ENCODE data around the gene MRPS16.

MRPS16 gene

DNA sequence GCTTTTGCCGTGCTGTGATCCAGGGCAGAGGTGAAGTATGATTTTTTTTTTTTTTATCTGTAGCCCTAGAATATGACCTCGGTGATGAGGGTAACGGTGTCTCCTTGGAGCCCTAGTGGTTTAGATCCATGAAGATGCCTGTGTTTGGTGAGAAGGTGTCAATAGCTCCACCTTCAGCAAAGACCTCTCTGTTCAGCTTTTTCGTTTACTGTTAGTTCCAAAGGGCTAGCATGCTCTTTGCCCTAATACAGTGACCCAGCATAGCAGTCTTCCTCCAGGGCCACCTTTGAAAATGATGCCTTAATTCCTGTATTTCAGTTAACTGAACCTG, 746 bp upstream of the MRPS16 start:
- Mint-ChIP-seq H3K9me3 (no peaks in the 10 kb centered on the region), H3K4me3 (peak overlapping the region; percentile 97), H3K27me3 (no peaks in the 10 kb centered on the region), H3K36me3 (ENCODE audit: insufficient read depth) (peaks cover 17% of the 10 kb centered on the region), H3K27ac (ENCODE audit: low read depth) (peak overlapping the region; percentile 95), H3K4me1 (peaks cover 20% of the 10 kb centered on the region)
- ATAC-seq (replicated peaks; ENCODE audit: extremely low read depth, poor library complexity, severe bottlenecking) (no peak), DNase-seq (ENCODE audit: low spot score in 2 of 2) (no peak)

- Mint-ChIP-seq H3K27me3 (no peaks in the 10 kb centered on the region), H3K27ac (ENCODE audit: low read depth) (peak overlapping the region; percentile 95), H3K4me1 (peaks cover 27% of the 10 kb centered on the region), H3K36me3 (ENCODE audit: insufficient read depth) (peaks cover 22% of the 10 kb centered on the region), H3K4me3 (peak overlapping the region; percentile 97), H3K9me3 (no peaks in the 10 kb centered on the region)
- ATAC-seq (replicated peaks; ENCODE audit: extremely low read depth, poor library complexity, severe bottlenecking) = peak; percentile 35
- DNase-seq (ENCODE audit: low spot score in 2 of 2) = no peak
Measured at GRCh38 chr10:73251683-73252444, 580 bp downstream of the MRPS16 start.

GRCh38 chr10:73248259-73248724, 4.2 kb downstream of the MRPS16 start:
- Mint-ChIP-seq H3K36me3 (ENCODE audit: insufficient read depth) (peaks cover 46% of the 10 kb centered on the region), H3K9me3 (no peaks in the 10 kb centered on the region), H3K27me3 (no peaks in the 10 kb centered on the region), H3K4me3 (no peak overlapping the region), H3K4me1 (peaks cover 47% of the 10 kb centered on the region), H3K27ac (ENCODE audit: low read depth) (peak overlapping the region; percentile 85)
- DNase-seq (ENCODE audit: low spot score in 2 of 2) (no peak), ATAC-seq (replicated peaks; ENCODE audit: extremely low read depth, poor library complexity, severe bottlenecking) (no peak)

DNA sequence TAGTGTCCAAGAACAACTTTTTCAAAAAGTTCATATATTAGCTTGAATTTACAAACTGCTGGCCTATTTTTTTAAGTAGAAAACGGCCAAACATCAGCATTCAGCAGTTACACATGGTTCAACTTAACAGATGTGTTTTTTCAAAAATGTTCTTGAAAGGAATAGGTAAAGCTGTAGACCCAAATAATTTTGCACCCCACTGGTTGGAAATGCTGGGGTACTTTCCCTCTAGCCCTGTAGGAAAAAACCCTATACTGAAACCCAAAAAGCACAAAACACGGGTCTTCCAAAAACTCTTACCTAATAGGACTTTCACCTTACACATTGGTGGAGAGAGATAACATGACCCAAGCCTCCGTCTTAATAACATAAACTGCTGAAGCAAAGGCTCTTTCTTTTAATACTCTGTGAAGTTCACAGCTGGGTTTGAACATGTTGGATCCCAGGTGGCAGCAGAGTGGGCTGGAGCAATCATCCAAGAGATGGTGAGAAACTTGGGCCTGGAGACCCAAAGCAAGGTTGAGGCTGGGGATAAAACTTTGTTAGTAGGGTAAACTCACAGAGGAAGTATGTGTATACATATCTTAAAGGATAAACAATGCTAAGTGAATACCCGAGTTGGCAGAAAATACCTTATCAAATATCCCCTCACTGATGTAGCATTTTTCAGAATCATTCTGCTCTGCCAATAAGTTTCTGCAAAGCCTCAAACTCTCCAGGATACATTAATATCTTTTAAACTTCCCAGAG, 4.8 kb downstream of the MRPS16 start:
- Mint-ChIP-seq H3K9me3 (no peaks in the 10 kb centered on the region), H3K36me3 (ENCODE audit: insufficient read depth) (peaks cover 50% of the 10 kb centered on the region), H3K27me3 (no peaks in the 10 kb centered on the region), H3K4me3 (peak overlapping the region; percentile 91), H3K27ac (ENCODE audit: low read depth) (peak overlapping the region; percentile 85), H3K4me1 (peaks cover 45% of the 10 kb centered on the region)
- DNase-seq (ENCODE audit: low spot score in 2 of 2) = no peak
- no peak for ATAC-seq (replicated peaks; ENCODE audit: extremely low read depth, poor library complexity, severe bottlenecking)

DNA sequence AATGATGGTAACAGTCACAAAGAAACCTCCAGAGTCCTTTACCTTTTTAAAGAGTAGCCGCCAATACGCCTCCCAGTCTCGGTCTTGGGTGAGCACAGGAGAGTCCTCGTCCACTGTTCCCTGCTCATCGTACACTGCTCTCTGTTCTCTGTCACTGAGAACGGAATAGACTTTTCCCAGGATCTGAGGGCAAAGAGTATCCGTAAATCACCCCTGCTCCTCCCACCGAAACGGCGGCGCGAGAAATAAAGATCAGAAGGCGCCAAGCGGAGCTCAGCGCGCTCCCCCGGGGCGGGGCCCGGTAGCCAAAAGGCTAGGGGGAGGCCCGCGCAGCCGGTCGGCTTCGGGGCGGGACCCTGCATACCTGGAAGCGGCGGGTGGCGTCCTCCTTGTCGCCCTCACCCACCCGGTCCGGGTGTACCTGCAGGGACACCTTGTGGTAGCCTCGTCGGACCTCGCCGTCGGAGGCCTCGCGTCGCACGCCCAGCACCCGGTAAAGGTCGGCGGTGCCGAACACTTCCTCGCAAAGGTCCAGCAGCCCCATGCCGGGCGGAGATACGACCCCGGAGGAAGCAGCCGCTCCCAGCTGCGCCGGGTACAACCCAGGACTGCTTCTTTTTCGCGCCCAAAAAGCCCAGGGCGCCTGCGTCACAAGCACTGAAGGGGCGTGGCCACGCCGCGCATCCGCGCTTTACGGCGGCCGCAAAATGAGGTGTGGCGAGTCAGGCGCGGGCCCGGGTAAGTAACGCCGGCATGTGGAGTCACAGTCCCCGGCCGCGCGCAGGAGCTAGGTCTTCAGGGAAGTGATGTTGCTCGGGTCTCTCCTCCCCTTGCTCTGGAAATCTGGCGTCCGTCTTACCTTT, 5.6 kb downstream of the MRPS16 start, which contains the start of gene DNAJC9:
Gene DNAJC9 (minus strand): TSS at position 610 of the 863 bp plus-strand sequence. CDS start 66 bp downstream, at position 544.
- peak within 1 kb of the TSS; percentile 91 for H3K4me3 Mint-ChIP-seq
- H3K9me3 Mint-ChIP-seq = no peaks in the 10 kb centered on the region
- peaks cover 40% of the 10 kb centered on the region for H3K4me1 Mint-ChIP-seq
- peak; percentile 95 to 96 for DNase-seq (ENCODE audit: low spot score in 2 of 2)
- no peaks in the 10 kb centered on the region for H3K27me3 Mint-ChIP-seq
- ATAC-seq (replicated peaks; ENCODE audit: extremely low read depth, poor library complexity, severe bottlenecking) = peak; percentile 83
- peaks cover 49% of the 10 kb centered on the region for H3K36me3 Mint-ChIP-seq (ENCODE audit: insufficient read depth)
- peak within 1 kb of the TSS; percentile 85 for H3K27ac Mint-ChIP-seq (ENCODE audit: low read depth)

DNA sequence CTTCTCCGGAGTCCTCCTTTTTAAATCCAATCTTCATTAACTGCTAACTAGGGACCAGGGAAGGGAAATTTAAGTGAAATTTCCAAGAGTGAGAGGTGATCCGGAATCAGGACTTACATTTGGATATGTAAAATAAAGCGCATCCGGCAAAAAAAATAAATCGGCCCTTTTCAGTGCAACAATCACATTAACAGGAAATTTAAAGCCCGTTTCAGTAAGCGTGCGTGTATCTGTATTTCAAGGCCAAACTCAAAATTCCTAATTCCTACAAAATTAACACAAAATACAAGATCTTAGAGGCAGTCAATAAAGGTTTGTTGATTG, 6.2 kb downstream of the MRPS16 start:
- peaks cover 36% of the 10 kb centered on the region for H3K4me1 Mint-ChIP-seq
- H3K27me3 Mint-ChIP-seq = no peaks in the 10 kb centered on the region
- DNase-seq (ENCODE audit: low spot score in 2 of 2) (no peak), ATAC-seq (replicated peaks; ENCODE audit: extremely low read depth, poor library complexity, severe bottlenecking) (no peak)
- H3K4me3 Mint-ChIP-seq = peak overlapping the region; percentile 91
- no peaks in the 10 kb centered on the region for H3K9me3 Mint-ChIP-seq
- H3K27ac Mint-ChIP-seq (ENCODE audit: low read depth) = peak overlapping the region; percentile 85
- peaks cover 50% of the 10 kb centered on the region for H3K36me3 Mint-ChIP-seq (ENCODE audit: insufficient read depth)

DNA sequence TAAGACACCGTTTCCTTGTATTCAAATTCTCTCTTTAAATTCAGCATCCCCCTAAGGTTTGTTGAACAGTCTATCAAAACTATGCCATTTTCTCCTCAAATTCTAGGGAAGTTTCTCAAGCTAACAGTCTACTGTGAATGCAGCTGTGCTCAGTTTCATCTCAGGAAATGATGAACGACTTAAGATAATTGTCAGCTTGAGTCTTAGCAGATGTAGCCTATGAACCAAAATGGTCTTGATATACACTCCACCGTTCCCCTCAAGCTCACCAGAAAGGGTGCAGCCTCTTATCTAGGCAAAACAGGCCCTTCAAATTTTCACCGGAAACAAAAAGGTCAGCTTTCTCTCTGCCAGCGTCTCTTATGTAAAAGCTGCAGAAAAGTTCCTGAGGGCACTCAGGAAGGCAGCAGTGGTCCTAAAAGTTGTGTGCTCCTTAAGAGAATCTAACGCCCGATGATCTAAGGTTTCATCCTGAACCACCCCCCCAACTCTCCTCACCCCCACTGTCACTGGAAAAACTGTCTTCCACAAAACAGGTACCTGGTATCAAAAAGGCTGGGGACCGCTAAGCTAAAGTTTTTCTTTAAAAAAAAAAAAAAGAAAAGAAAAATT, 7.5 kb downstream of the MRPS16 start:
- H3K27me3 Mint-ChIP-seq = no peaks in the 10 kb centered on the region
- ATAC-seq (replicated peaks; ENCODE audit: extremely low read depth, poor library complexity, severe bottlenecking) (no peak), DNase-seq (ENCODE audit: low spot score in 2 of 2) (no peak)
- peaks cover 47% of the 10 kb centered on the region for H3K36me3 Mint-ChIP-seq (ENCODE audit: insufficient read depth)
- H3K4me3 Mint-ChIP-seq = peak overlapping the region; percentile 91
- peaks cover 29% of the 10 kb centered on the region for H3K4me1 Mint-ChIP-seq
- peak overlapping the region; percentile 32 for H3K27ac Mint-ChIP-seq (ENCODE audit: low read depth)
- H3K9me3 Mint-ChIP-seq = no peaks in the 10 kb centered on the region

DNA sequence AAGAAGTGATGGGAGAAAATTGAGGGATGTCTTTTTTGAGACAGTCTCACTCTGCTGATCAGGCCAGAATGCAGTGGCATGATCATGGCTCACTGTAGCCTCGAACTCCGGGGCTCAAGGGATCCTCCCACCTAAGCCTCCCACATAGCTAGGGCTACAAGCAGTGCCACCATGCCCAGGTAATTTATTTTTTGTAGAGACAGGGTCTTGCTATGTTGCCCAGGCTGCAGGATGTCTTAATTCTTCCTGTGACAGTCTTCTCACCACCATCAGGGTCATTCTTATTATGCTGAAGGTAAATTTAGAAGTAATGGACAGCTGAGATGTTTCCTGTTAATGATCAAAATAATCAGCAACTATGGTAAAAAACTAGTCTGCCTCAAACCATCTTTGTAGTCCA, 12.5 kb downstream of the MRPS16 start:
- H3K27me3 Mint-ChIP-seq = no peaks in the 10 kb centered on the region
- H3K9me3 Mint-ChIP-seq = no peaks in the 10 kb centered on the region
- H3K36me3 Mint-ChIP-seq (ENCODE audit: insufficient read depth) = peaks cover 37% of the 10 kb centered on the region
- H3K4me1 Mint-ChIP-seq = peaks cover 6% of the 10 kb centered on the region
- ATAC-seq (replicated peaks; ENCODE audit: extremely low read depth, poor library complexity, severe bottlenecking) = no peak
- no peak overlapping the region for H3K4me3 Mint-ChIP-seq
- DNase-seq (ENCODE audit: low spot score in 2 of 2) = no peak
- no peak overlapping the region for H3K27ac Mint-ChIP-seq (ENCODE audit: low read depth)

- Mint-ChIP-seq H3K27ac (ENCODE audit: low read depth) (no peak overlapping the region), H3K27me3 (no peaks in the 10 kb centered on the region), H3K9me3 (no peaks in the 10 kb centered on the region), H3K4me3 (no peak overlapping the region), H3K4me1 (no peaks in the 10 kb centered on the region), H3K36me3 (ENCODE audit: insufficient read depth) (peaks cover 30% of the 10 kb centered on the region)
- ATAC-seq (replicated peaks; ENCODE audit: extremely low read depth, poor library complexity, severe bottlenecking) = no peak
- no peak for DNase-seq (ENCODE audit: low spot score in 2 of 2)
Measured at GRCh38 chr10:73238990-73239566, 13.4 kb downstream of the MRPS16 start.

DNA sequence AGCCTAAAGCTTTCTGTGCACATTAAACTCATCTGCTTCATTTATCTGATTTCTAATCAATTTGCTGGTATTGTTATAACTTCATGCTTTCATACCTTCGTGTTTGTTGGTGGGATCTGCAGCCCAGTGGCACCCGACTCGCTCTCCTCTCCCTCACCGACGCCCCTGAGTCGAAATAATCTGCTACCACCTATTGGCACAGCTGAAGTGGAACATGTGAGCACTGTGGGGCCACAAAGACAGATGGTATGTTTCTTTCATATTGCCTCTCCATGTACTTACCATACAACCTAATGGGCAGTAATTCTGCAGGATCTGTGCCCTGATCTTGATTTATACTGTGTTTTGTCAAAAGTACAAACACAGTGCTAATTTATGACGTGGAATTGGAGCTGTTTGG, 17.7 kb downstream of the MRPS16 start:
- no peaks in the 10 kb centered on the region for H3K9me3 Mint-ChIP-seq

DNA sequence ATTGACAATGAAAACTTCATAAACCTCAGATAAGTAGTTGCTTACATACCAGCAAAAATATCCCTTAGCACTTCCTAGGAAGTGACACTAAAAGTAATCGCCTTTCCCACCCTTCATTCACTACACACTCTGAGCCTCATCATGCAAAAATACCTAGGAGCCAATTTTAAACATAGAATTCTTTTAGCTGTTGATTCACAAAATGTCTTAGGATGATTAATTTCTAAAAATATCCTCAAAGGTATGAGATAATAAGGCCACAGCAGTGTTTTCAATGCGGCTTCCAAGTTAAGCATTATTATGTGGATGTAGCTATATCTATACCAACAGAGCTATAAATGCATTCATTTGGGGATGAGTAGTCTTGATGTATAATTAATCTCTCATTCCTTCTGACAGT, 18.6 kb downstream of the MRPS16 start:
- H3K4me3 Mint-ChIP-seq = no peak overlapping the region
- no peak for ATAC-seq (replicated peaks; ENCODE audit: extremely low read depth, poor library complexity, severe bottlenecking)
- H3K4me1 Mint-ChIP-seq = no peaks in the 10 kb centered on the region
- no peaks in the 10 kb centered on the region for H3K9me3 Mint-ChIP-seq
- H3K27me3 Mint-ChIP-seq = no peaks in the 10 kb centered on the region
- H3K36me3 Mint-ChIP-seq (ENCODE audit: insufficient read depth) = peaks cover 17% of the 10 kb centered on the region
- H3K27ac Mint-ChIP-seq (ENCODE audit: low read depth) = no peak overlapping the region
- DNase-seq (ENCODE audit: low spot score in 2 of 2) = no peak

More for the DNA sequence above, 17.7 kb downstream of the MRPS16 start:
- DNase-seq (ENCODE audit: low spot score in 2 of 2) (no peak), ATAC-seq (replicated peaks; ENCODE audit: extremely low read depth, poor library complexity, severe bottlenecking) (no peak)
- Mint-ChIP-seq H3K27ac (ENCODE audit: low read depth) (no peak overlapping the region), H3K4me3 (no peak overlapping the region), H3K4me1 (no peaks in the 10 kb centered on the region), H3K27me3 (no peaks in the 10 kb centered on the region), H3K36me3 (ENCODE audit: insufficient read depth) (peaks cover 17% of the 10 kb centered on the region)

DNA sequence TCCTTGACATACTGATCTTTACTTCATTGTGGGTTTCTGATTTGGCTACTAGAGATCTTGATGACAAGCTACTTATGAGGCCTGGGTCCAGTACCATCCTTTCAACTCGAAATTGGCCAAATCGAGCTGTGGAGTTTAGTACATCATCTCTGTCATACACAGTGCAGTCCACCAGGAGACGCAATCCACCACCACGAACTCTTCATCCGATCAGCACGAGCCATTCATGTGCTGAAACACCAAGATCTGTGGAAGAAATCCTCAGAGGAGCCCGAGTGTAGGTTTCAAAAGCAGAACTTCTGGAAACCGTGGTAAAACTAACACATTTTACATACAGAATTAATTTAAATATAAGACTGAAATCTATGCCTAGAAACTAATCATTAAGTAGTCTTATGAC, 19.6 kb downstream of the MRPS16 start:
- Mint-ChIP-seq H3K9me3 (no peaks in the 10 kb centered on the region), H3K4me1 (no peaks in the 10 kb centered on the region), H3K36me3 (ENCODE audit: insufficient read depth) (peaks cover 17% of the 10 kb centered on the region), H3K27me3 (no peaks in the 10 kb centered on the region), H3K4me3 (no peak overlapping the region), H3K27ac (ENCODE audit: low read depth) (no peak overlapping the region)
- no peak for DNase-seq (ENCODE audit: low spot score in 2 of 2)
- no peak for ATAC-seq (replicated peaks; ENCODE audit: extremely low read depth, poor library complexity, severe bottlenecking)

Data from central memory CD8-positive, alpha-beta T cell (primary cell).